Mammary epithelial cell (primary cell): ENCODE measurements around the gene C11orf68.
"Not testable (repeated sequence)": the region's sequence is repeated elsewhere in the genome, so short reads cannot be mapped to it uniquely, and the experiment has no call there.

ENCODE experiments used
- CTCF ChIP-seq, 2 donors: IDR thresholded peaks in 1 of 2; conservative IDR thresholded peaks in 1 of 2; 2 replicates each; pipeline ENCODE4 v1.5.1; 2011 to 2012; ENCODE audit warnings: inconsistent platforms in 2 of 2, low read length in 2 of 2, mild to moderate bottlenecking in 2 of 2, control low read depth in 1 of 2, low read depth in 1 of 2; ENCODE audit not compliant: insufficient read depth in 1 of 2; ENCODE audit errors: extremely low read depth in 1 of 2
- EZH2 ChIP-seq: IDR thresholded peaks from 2 replicates; pipeline ENCODE4 v1.6.1; 2012; ENCODE audit warnings: low read length, inconsistent platforms, borderline replicate concordance

- TF ChIP-seq CTCF (conservative IDR thresholded peaks at IDR 0.05 in 1 of 2, IDR thresholded peaks at IDR 0.05 in 1 of 2; ENCODE audit: extremely low read depth in 1 of 2, insufficient read depth in 1 of 2, low read depth in 1 of 2, low read length in 2 of 2); EZH2: not testable (repeated sequence)
Measured at GRCh38 chr11:65951641-65952040, 32.8 kb upstream of the C11orf68 start.
